SU-DHL-6 (cell line): ENCODE results near the gene ZMYND11.

Source experiments
- EZH2phosphoT487 ChIP-seq: fragments of 200-600 bp; sonication (generic), shearing (Covaris generic); conservative IDR thresholded peaks from 2 replicates; pipeline ENCODE4 v1.6.1; 2018; ENCODE audit warnings: mild to moderate bottlenecking, antibody characterized with exemption, low read length, moderate library complexity, mixed read lengths
- TF ChIP-seq, protein P1 (sequence below): fragments of 200-600 bp; sonication (generic); IDR thresholded peaks from one replicate; pipeline ENCODE4 v1.5.1; 2017; ENCODE audit warnings: antibody characterized with exemption, mild to moderate bottlenecking, low read length, moderate library complexity; ENCODE audit not compliant: insufficient read depth, poor library complexity, severe bottlenecking

DNA sequence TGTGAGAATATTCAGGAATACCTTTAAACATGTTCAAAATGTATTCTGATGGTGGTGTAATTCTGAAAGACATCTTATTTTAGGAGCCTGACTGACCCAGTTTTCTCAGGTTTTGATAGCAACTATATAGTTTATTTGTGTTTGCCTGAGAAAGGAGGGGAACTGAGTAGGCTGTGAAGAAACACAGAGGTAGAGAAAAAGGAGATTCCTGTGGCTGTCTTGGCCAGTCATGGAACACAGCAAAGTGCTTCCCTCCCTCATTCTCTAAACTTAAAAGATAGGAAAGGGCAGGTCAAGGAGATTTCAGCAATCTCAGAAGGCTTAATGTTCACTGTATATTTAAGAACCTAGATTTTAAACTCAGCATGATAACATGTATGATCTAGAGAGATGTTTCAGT, 43.5 kb downstream of the ZMYND11 start:
- TF ChIP-seq, protein P1, sequence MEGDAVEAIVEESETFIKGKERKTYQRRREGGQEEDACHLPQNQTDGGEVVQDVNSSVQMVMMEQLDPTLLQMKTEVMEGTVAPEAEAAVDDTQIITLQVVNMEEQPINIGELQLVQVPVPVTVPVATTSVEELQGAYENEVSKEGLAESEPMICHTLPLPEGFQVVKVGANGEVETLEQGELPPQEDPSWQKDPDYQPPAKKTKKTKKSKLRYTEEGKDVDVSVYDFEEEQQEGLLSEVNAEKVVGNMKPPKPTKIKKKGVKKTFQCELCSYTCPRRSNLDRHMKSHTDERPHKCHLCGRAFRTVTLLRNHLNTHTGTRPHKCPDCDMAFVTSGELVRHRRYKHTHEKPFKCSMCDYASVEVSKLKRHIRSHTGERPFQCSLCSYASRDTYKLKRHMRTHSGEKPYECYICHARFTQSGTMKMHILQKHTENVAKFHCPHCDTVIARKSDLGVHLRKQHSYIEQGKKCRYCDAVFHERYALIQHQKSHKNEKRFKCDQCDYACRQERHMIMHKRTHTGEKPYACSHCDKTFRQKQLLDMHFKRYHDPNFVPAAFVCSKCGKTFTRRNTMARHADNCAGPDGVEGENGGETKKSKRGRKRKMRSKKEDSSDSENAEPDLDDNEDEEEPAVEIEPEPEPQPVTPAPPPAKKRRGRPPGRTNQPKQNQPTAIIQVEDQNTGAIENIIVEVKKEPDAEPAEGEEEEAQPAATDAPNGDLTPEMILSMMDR: no peak
- TF ChIP-seq EZH2phosphoT487: no peak
